Activated naive CD4-positive, alpha-beta T cell treated with anti-CD3 and anti-CD28 coated beads, Interleukin-2, amount 50 U/mL, for 24 hours (primary cell): ENCODE results near the gene ATF5.
"Not testable (repeated sequence)": the region's sequence is repeated elsewhere in the genome, so short reads cannot be mapped to it uniquely, and the experiment has no call there.

Experiments
- H3K27ac Mint-ChIP-seq: one replicate; pipeline ENCODE4 v1.8.0; 2021; ENCODE audit warnings: mild to moderate bottlenecking, mixed read lengths
- H3K27me3 Mint-ChIP-seq: one replicate; pipeline ENCODE4 v1.8.0; 2021; ENCODE audit warnings: mixed read lengths
- H3K36me3 Mint-ChIP-seq: one replicate; pipeline ENCODE4 v1.8.0; 2021; ENCODE audit warnings: mixed read lengths
- H3K4me1 Mint-ChIP-seq: one replicate; pipeline ENCODE4 v1.8.0; 2021; ENCODE audit warnings: mixed read lengths
- H3K4me3 Mint-ChIP-seq: one replicate; pipeline ENCODE4 v1.8.0; 2021; ENCODE audit warnings: mild to moderate bottlenecking, mixed read lengths
- H3K9me3 Mint-ChIP-seq: one replicate; pipeline ENCODE4 v1.8.0; 2021; ENCODE audit warnings: mixed read lengths

Gene ATF5

GRCh38 chr19:49946415-49946814, 17.4 kb downstream of the ATF5 start:
- Mint-ChIP-seq H3K4me1 (no peaks in the 10 kb centered on the region), H3K36me3 (no peaks in the 10 kb centered on the region), H3K27me3 (peaks cover 3% of the 10 kb centered on the region), H3K27ac (peak overlapping the region; percentile 46), H3K9me3 (no peaks in the 10 kb centered on the region), H3K4me3 (no peak overlapping the region)

GRCh38 chr19:49949742-49950589, 21.0 kb downstream of the ATF5 start:
- peaks cover 11% of the 10 kb centered on the region for H3K4me1 Mint-ChIP-seq
- no peak overlapping the region for H3K27ac Mint-ChIP-seq
- no peaks in the 10 kb centered on the region for H3K9me3 Mint-ChIP-seq
- no peaks in the 10 kb centered on the region for H3K36me3 Mint-ChIP-seq
- no peak overlapping the region for H3K4me3 Mint-ChIP-seq
- H3K27me3 Mint-ChIP-seq = peaks cover 5% of the 10 kb centered on the region

GRCh38 chr19:49950590-49950948, 21.6 kb downstream of the ATF5 start:
- Mint-ChIP-seq H3K27ac (peak overlapping the region; percentile 23), H3K9me3 (no peaks in the 10 kb centered on the region), H3K4me3 (no peak overlapping the region), H3K4me1 (peaks cover 11% of the 10 kb centered on the region), H3K27me3 (peaks cover 6% of the 10 kb centered on the region), H3K36me3 (no peaks in the 10 kb centered on the region)

- Mint-ChIP-seq H3K4me1 (peaks cover 11% of the 10 kb centered on the region), H3K36me3 (no peaks in the 10 kb centered on the region), H3K4me3 (no peak overlapping the region), H3K27ac (no peak overlapping the region), H3K27me3 (peaks cover 6% of the 10 kb centered on the region), H3K9me3 (no peaks in the 10 kb centered on the region)
Measured at GRCh38 chr19:49950956-49951526, 22.0 kb downstream of the ATF5 start.

GRCh38 chr19:49951806-49952478, 22.9 kb downstream of the ATF5 start:
- Mint-ChIP-seq H3K4me3 (no peak overlapping the region), H3K27me3 (peaks cover 3% of the 10 kb centered on the region), H3K27ac (no peak overlapping the region), H3K4me1 (peaks cover 11% of the 10 kb centered on the region), H3K9me3 (no peaks in the 10 kb centered on the region), H3K36me3 (no peaks in the 10 kb centered on the region)

- Mint-ChIP-seq H3K27me3 (peaks cover 3% of the 10 kb centered on the region), H3K27ac (no peak overlapping the region), H3K9me3 (no peaks in the 10 kb centered on the region)
Measured at GRCh38 chr19:49952479-49952836, 23.5 kb downstream of the ATF5 start.

GRCh38 chr19:49952906-49953305, 23.9 kb downstream of the ATF5 start:
- no peaks in the 10 kb centered on the region for H3K36me3 Mint-ChIP-seq
- H3K9me3 Mint-ChIP-seq = no peaks in the 10 kb centered on the region
- no peak overlapping the region for H3K4me3 Mint-ChIP-seq
- H3K27me3 Mint-ChIP-seq = peaks cover 3% of the 10 kb centered on the region
- H3K27ac Mint-ChIP-seq = no peak overlapping the region
- peaks cover 11% of the 10 kb centered on the region for H3K4me1 Mint-ChIP-seq

More at GRCh38 chr19:49952479-49952836, 23.5 kb downstream of the ATF5 start:
- peaks cover 11% of the 10 kb centered on the region for H3K4me1 Mint-ChIP-seq
- no peak overlapping the region for H3K4me3 Mint-ChIP-seq
- no peaks in the 10 kb centered on the region for H3K36me3 Mint-ChIP-seq

GRCh38 chr19:49953416-49953815, 24.4 kb downstream of the ATF5 start:
- Mint-ChIP-seq H3K27ac (peak overlapping the region; percentile 42), H3K9me3 (no peaks in the 10 kb centered on the region), H3K36me3 (no peaks in the 10 kb centered on the region), H3K27me3 (peaks cover 3% of the 10 kb centered on the region), H3K4me3 (no peak overlapping the region), H3K4me1 (peaks cover 11% of the 10 kb centered on the region)

GRCh38 chr19:49954092-49954829, 25.3 kb downstream of the ATF5 start:
- H3K27ac Mint-ChIP-seq = no peak overlapping the region
- H3K36me3 Mint-ChIP-seq = no peaks in the 10 kb centered on the region
- peaks cover 3% of the 10 kb centered on the region for H3K27me3 Mint-ChIP-seq
- H3K9me3 Mint-ChIP-seq = no peaks in the 10 kb centered on the region
- H3K4me1 Mint-ChIP-seq = peaks cover 11% of the 10 kb centered on the region
- no peak overlapping the region for H3K4me3 Mint-ChIP-seq

- Mint-ChIP-seq H3K27ac (peak overlapping the region; percentile 30), H3K27me3 (peaks cover 3% of the 10 kb centered on the region), H3K4me1 (peaks cover 11% of the 10 kb centered on the region), H3K4me3 (no peak overlapping the region), H3K9me3 (no peaks in the 10 kb centered on the region), H3K36me3 (no peaks in the 10 kb centered on the region)
Measured at GRCh38 chr19:49954933-49955332, 25.9 kb downstream of the ATF5 start.

GRCh38 chr19:49956115-49956495, 27.1 kb downstream of the ATF5 start:
- Mint-ChIP-seq H3K9me3 (no peaks in the 10 kb centered on the region), H3K27ac (no peak overlapping the region), H3K27me3 (peaks cover 3% of the 10 kb centered on the region), H3K4me3 (no peak overlapping the region), H3K4me1 (peaks cover 11% of the 10 kb centered on the region), H3K36me3 (no peaks in the 10 kb centered on the region)

GRCh38 chr19:49957262-49957915, 28.4 kb downstream of the ATF5 start:
- H3K27me3 Mint-ChIP-seq = peaks cover 3% of the 10 kb centered on the region
- H3K9me3 Mint-ChIP-seq = no peaks in the 10 kb centered on the region
- H3K4me3 Mint-ChIP-seq = no peak overlapping the region
- H3K27ac Mint-ChIP-seq = no peak overlapping the region
- H3K36me3 Mint-ChIP-seq = no peaks in the 10 kb centered on the region
- H3K4me1 Mint-ChIP-seq = peaks cover 11% of the 10 kb centered on the region

GRCh38 chr19:49958144-49958543, 29.1 kb downstream of the ATF5 start:
- H3K27me3 Mint-ChIP-seq, H3K36me3 Mint-ChIP-seq, H3K9me3 Mint-ChIP-seq, H3K27ac Mint-ChIP-seq, H3K4me3 Mint-ChIP-seq: not testable (repeated sequence)
- H3K4me1 Mint-ChIP-seq = peaks cover 11% of the 10 kb centered on the region

- not testable (repeated sequence) for H3K36me3 Mint-ChIP-seq, H3K4me3 Mint-ChIP-seq, H3K27ac Mint-ChIP-seq, H3K4me1 Mint-ChIP-seq, H3K27me3 Mint-ChIP-seq, H3K9me3 Mint-ChIP-seq
Measured at GRCh38 chr19:49958596-49958995, 29.6 kb downstream of the ATF5 start.

- H3K27me3 Mint-ChIP-seq, H3K4me3 Mint-ChIP-seq: not testable (repeated sequence)
Measured at GRCh38 chr19:49959892-49960291, 30.9 kb downstream of the ATF5 start.

More at GRCh38 chr19:49959892-49960291, 30.9 kb downstream of the ATF5 start:
- H3K4me1 Mint-ChIP-seq, H3K36me3 Mint-ChIP-seq, H3K9me3 Mint-ChIP-seq, H3K27ac Mint-ChIP-seq: not testable (repeated sequence)
